OCI-M2 (cell line): Measurements from ENCODE around the gene LPCAT4.
"Not testable (repeated sequence)": the region's sequence is repeated elsewhere in the genome, so short reads cannot be mapped to it uniquely, and the experiment has no call there.

Experiments
- DNase-seq: peaks from one replicate; lab custom pipeline; 2025; ENCODE audit not compliant: unreplicated experiment; lab: John Stamatoyannopoulos, UW

The LPCAT4 gene

GRCh38 chr15:34362047-34362773 is 4.8 kb downstream of the LPCAT4 start:
- no peak for DNase-seq

- no peak for DNase-seq
Observed at GRCh38 chr15:34361278-34361677, 5.7 kb downstream of the LPCAT4 start.

- no peak for DNase-seq
Observed at GRCh38 chr15:34360298-34360697, 6.7 kb downstream of the LPCAT4 start.

- DNase-seq: no peak
Observed at GRCh38 chr15:34359416-34359815, 7.6 kb downstream of the LPCAT4 start.

GRCh38 chr15:34358948-34359347 is 8.0 kb downstream of the LPCAT4 start:
- DNase-seq: no peak

- DNase-seq: no peak
Observed at GRCh38 chr15:34358367-34358766, 8.6 kb downstream of the LPCAT4 start.

GRCh38 chr15:34357653-34358052 is 9.3 kb downstream of the LPCAT4 start:
- DNase-seq: no peak

- no peak for DNase-seq
Observed at GRCh38 chr15:34355241-34355640, 11.8 kb downstream of the LPCAT4 start.

- no peak for DNase-seq
Observed at GRCh38 chr15:34354286-34354685, 12.7 kb downstream of the LPCAT4 start.

GRCh38 chr15:34353627-34354026 is 13.4 kb downstream of the LPCAT4 start:
- no peak for DNase-seq

- DNase-seq: not testable (repeated sequence)
Observed at GRCh38 chr15:34352996-34353395, 14.0 kb downstream of the LPCAT4 start.

GRCh38 chr15:34349769-34350168 is 17.2 kb downstream of the LPCAT4 start:
- DNase-seq: no peak

- no peak for DNase-seq
Observed at GRCh38 chr15:34348735-34349300, 18.2 kb downstream of the LPCAT4 start.

GRCh38 chr15:34347951-34348638 is 18.9 kb downstream of the LPCAT4 start:
- no peak for DNase-seq

GRCh38 chr15:34342737-34343575 is 24.0 kb downstream of the LPCAT4 start, which contains the start of the genes NOP10 and NUTM1:
TSS of gene NOP10 (minus strand) at chr15:34343136. CDS start at chr15:34343073, 63 bp downstream.
TSS of gene NUTM1 (plus strand) at chr15:34343315. CDS start at chr15:34343697, 382 bp downstream.
- peak; percentile 61 for DNase-seq

GRCh38 chr15:34342213-34342736 is 24.7 kb downstream of the LPCAT4 start:
- not testable (repeated sequence) for DNase-seq

GRCh38 chr15:34341381-34342212 is 25.4 kb downstream of the LPCAT4 start:
- DNase-seq: no peak

GRCh38 chr15:34339946-34340345 is 27.1 kb downstream of the LPCAT4 start:
- DNase-seq: no peak

- DNase-seq: no peak
Observed at GRCh38 chr15:34338347-34338746, 28.6 kb downstream of the LPCAT4 start.
